IMR-90 (cell line): Measurements from ENCODE around the gene AFTPH. TPM values are rescaled to one million over a fixed set of nuclear protein-coding genes. Genes with fewer than 3 reads are reported as not detected.

Experiments
- ATAC-seq: fragments of 200-7000 bp; cut with Tn5 transposase; 2 replicates; pipeline ENCODE4 v1.9.1; 2020; ENCODE audit warnings: low read depth, mild to moderate bottlenecking, moderate library complexity
- BruUV-seq: library from RNA; stranded (reverse); fragments of 400-500 nt; replicated peaks from 2 replicates; lab custom pipeline; 2021; lab: Mats Ljungman, UMichigan
- CTCF ChIA-PET: fragments of 300-600 bp; formaldehyde crosslinking; extraction: SDS; loops from one replicate; lab custom pipeline; 2021; ENCODE audit warnings: antibody characterized with exemption; lab: Yijun Ruan, JAX
- POLR2A ChIA-PET: fragments of 300-600 bp; sonication (Branson Sonifier 250); formaldehyde crosslinking; loops from one replicate; lab custom pipeline; 2022; ENCODE audit warnings: antibody characterized with exemption; ENCODE audit not compliant: unreplicated experiment; lab: Charles Lee
- DNase-seq: peaks from one replicate; pipeline ENCODE4 v3.0.0; 2013
- H2AFZ ChIP-seq: replicated peaks from 2 replicates; pipeline ENCODE3; 2013; ENCODE audit warnings: low read length, mild to moderate bottlenecking; ENCODE audit not compliant: poor library complexity
- H2AK5ac ChIP-seq: 2 replicates; pipeline ENCODE4 v1.6.1; 2013; ENCODE audit warnings: low read depth, low read length, inconsistent platforms
- H2AK9ac ChIP-seq: replicated peaks from 2 replicates; pipeline ENCODE3; 2013; ENCODE audit warnings: mild to moderate bottlenecking, low read depth, low read length, moderate library complexity; ENCODE audit not compliant: poor library complexity
- H2BK120ac ChIP-seq: 2 replicates; pipeline ENCODE4 v1.6.1; 2013; ENCODE audit warnings: low read depth, low read length, inconsistent platforms
- H2BK15ac ChIP-seq: 3 replicates; pipeline ENCODE4 v1.6.1; 2013; ENCODE audit warnings: low read depth, low read length, inconsistent platforms
- H2BK20ac ChIP-seq: 2 replicates; pipeline ENCODE4 v1.6.1; 2013; ENCODE audit warnings: low read depth, mild to moderate bottlenecking, inconsistent platforms, low read length, moderate library complexity
- H2BK5ac ChIP-seq: 2 replicates; pipeline ENCODE4 v1.6.1; 2013; ENCODE audit warnings: mild to moderate bottlenecking, low read depth, low read length, inconsistent platforms; ENCODE audit not compliant: poor library complexity, severe bottlenecking
- H3K14ac ChIP-seq: replicated peaks from 2 replicates; pipeline ENCODE4 v1.6.1; 2013; ENCODE audit warnings: low read depth, low read length, inconsistent platforms
- H3K18ac ChIP-seq: 2 replicates; pipeline ENCODE4 v1.6.1; 2013; ENCODE audit warnings: low read depth, low read length, control low read depth
- H3K23ac ChIP-seq: 2 replicates; pipeline ENCODE4 v1.6.1; 2013; ENCODE audit warnings: low read depth, low read length, inconsistent platforms
- H3K27ac ChIP-seq: 2 replicates; pipeline ENCODE4 v1.5.1; 2013; ENCODE audit warnings: mild to moderate bottlenecking, control low read depth, low read length; ENCODE audit not compliant: insufficient read depth
- H3K27me3 ChIP-seq: 2 replicates; pipeline ENCODE4 v1.6.1; 2013; ENCODE audit warnings: low read length; ENCODE audit not compliant: control insufficient read depth, insufficient read depth
- H3K36me3 ChIP-seq: 2 replicates; pipeline ENCODE4 v1.6.1; 2013; ENCODE audit warnings: low read length, mixed read lengths; ENCODE audit not compliant: control insufficient read depth, insufficient read depth
- H3K4ac ChIP-seq: 2 replicates; pipeline ENCODE4 v1.6.1; 2013; ENCODE audit warnings: low read depth, low read length, inconsistent platforms
- H3K4me1 ChIP-seq: 2 replicates; pipeline ENCODE4 v1.6.1; 2013; ENCODE audit warnings: low read length, mixed read lengths; ENCODE audit not compliant: control insufficient read depth, insufficient read depth
- H3K4me2 ChIP-seq: 2 replicates; pipeline ENCODE4 v1.6.1; 2013; ENCODE audit warnings: low read depth, mild to moderate bottlenecking, control low read depth, low read length, moderate library complexity
- H3K4me3 ChIP-seq: 2 replicates; pipeline ENCODE4 v1.5.1; 2013; ENCODE audit warnings: low read depth, mild to moderate bottlenecking, control low read depth, low read length, moderate library complexity; ENCODE audit not compliant: insufficient read depth
- H3K56ac ChIP-seq: 2 replicates; pipeline ENCODE4 v1.6.1; 2013; ENCODE audit warnings: low read length, inconsistent platforms; ENCODE audit not compliant: insufficient read depth; ENCODE audit errors: extremely low read depth
- H3K79me1 ChIP-seq, 2 experiments: 2 replicates each; pipeline ENCODE4 v1.6.1; 2013; ENCODE audit warnings: low read length in 2 of 2, inconsistent platforms in 1 of 2, low read depth in 1 of 2
- H3K9ac ChIP-seq: 2 replicates; pipeline ENCODE4 v1.6.1; 2013; ENCODE audit warnings: low read depth, low read length, control low read depth
- H3K9me1 ChIP-seq: 2 replicates; pipeline ENCODE4 v1.6.1; 2013; ENCODE audit warnings: low read length, inconsistent platforms; ENCODE audit not compliant: insufficient read depth
- H3K9me3 ChIP-seq: 2 replicates; pipeline ENCODE4 v1.6.1; 2013; ENCODE audit warnings: low read length; ENCODE audit not compliant: control insufficient read depth, insufficient read depth
- H4K20me1 ChIP-seq: 2 replicates; pipeline ENCODE4 v1.6.1; 2013; ENCODE audit warnings: low read length, inconsistent platforms; ENCODE audit not compliant: insufficient read depth
- H4K5ac ChIP-seq: 2 replicates; pipeline ENCODE4 v1.6.1; 2013; ENCODE audit warnings: mild to moderate bottlenecking, low read depth, low read length, control low read depth
- H4K8ac ChIP-seq, 2 experiments: 2 replicates each; pipeline ENCODE4 v1.6.1; 2013; ENCODE audit warnings: low read depth in 2 of 2, low read length in 2 of 2, control low read depth in 1 of 2, inconsistent platforms in 1 of 2
- H4K91ac ChIP-seq: 2 replicates; pipeline ENCODE4 v1.6.1; 2013; ENCODE audit warnings: low read depth, low read length, inconsistent platforms; ENCODE audit not compliant: insufficient read depth
- MAZ ChIP-seq: IDR thresholded peaks from 2 replicates; pipeline ENCODE4 v1.6.1; 2012; ENCODE audit warnings: low read depth, mild to moderate bottlenecking, low read length, improper control_type of control experiment, moderate library complexity, borderline replicate concordance
- RAD21 ChIP-seq: IDR thresholded peaks from 2 replicates; pipeline ENCODE4 v1.6.1; 2012; ENCODE audit warnings: low read length, improper control_type of control experiment
- WGBS, 2 experiments: methylation state at CpG; one replicate each; pipeline versions ENCODE4 v1.1.5 to v1.1.7; 2013; ENCODE audit warnings: missing lambda C conversion rate in 2 of 2; ENCODE audit not compliant: insufficient read length in 1 of 2; ENCODE audit errors: extremely low coverage in 2 of 2; 5-methylcytosine and 5-hydroxymethylcytosine counted together
- dilution Hi-C: fragments of 300-500 bp; cut with HindIII; formaldehyde crosslinking; loops from one replicate; pipeline ENCODE4 v1.14.3; 2018; ENCODE audit warnings: low sequenced_read_pairs; ENCODE audit not compliant: unreplicated experiment
- in situ Hi-C: fragments of 300-500 bp; cut with MboI; formaldehyde crosslinking; loops from 3 replicates; pipeline ENCODE4 v1.14.3; 2019; ENCODE audit warnings: low sequenced_read_pairs, inconsistent platforms, mixed read lengths
- intact Hi-C: fragments of 100-400 bp; cut with micrococcal nuclease; formaldehyde crosslinking; loops from 2 replicates; pipeline ENCODE4 v1.10.0; 2022
- polyA plus RNA-seq, 3 experiments: library from polyadenylated mRNA; depleted of rRNA; stranded (reverse); fragments of >200 nt; gene quantifications; 2 replicates each; pipeline ENCODE4 v1.2.3, GENCODE V29; 2012; ENCODE audit warnings: low replicate concordance in 1 of 3
- total RNA-seq: library from RNA; depleted of rRNA; stranded (reverse); fragments of >200 nt; gene quantifications from 2 replicates; pipeline ENCODE4 v1.2.3, GENCODE V29; 2012
- TF ChIP-seq, protein P1 (sequence below): fragments of 150-350 bp; IDR thresholded peaks from 2 replicates; pipeline ENCODE4 v1.6.1; 2017; ENCODE audit warnings: mild to moderate bottlenecking, antibody characterized with exemption, low read length, low read depth
- TF ChIP-seq, protein P2 (sequence below): conservative IDR thresholded peaks from 2 replicates; pipeline ENCODE4 v1.5.1; 2012; ENCODE audit warnings: mild to moderate bottlenecking, low read depth, low read length, improper control_type of control experiment

Gene AFTPH
- total and polyA plus RNA-seq, 2 of the 4 experiments (the other 2 are of a cell fraction) = 9.4 to 19.9 TPM

DNA sequence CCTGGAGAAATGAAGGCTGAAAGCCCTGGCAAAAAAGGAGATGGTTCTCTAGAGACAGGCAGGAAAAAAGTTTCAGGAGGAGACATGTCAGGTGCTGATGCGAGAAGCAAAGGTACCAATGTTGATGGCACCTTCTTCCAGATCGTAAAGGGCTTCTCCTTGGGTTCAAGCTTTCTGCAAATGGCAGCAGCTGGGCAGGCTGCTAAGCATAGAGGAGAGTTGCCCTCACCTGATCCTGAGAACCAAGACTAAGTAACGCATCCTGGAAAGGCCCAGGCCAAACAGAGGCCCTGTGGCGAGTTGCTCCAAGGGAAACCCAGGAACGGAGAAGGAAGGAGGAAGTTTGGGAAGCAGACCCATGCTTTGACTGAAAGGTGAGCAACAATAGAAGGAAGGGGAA, 23.6 kb upstream of the AFTPH start:
- no peak overlapping the region for H2AK5ac ChIP-seq
- no peak overlapping the region for H3K4me3 ChIP-seq
- dilution Hi-C loops (no loop called here), in situ Hi-C loops (no loop called here), intact Hi-C loops (no loop called here)
- H2AK9ac ChIP-seq = no peak overlapping the region
- ChIA-PET CTCF (interaction anchor here (1.8 kb wide), 1 partner anchor 13 kb away, joined by 6 read pairs; no protein-coding TSS in a partner anchor), POLR2A (no interaction called here)
- no TSS peak for BruUV-seq
- DNase-seq = no peak
- TF ChIP-seq, protein P1, sequence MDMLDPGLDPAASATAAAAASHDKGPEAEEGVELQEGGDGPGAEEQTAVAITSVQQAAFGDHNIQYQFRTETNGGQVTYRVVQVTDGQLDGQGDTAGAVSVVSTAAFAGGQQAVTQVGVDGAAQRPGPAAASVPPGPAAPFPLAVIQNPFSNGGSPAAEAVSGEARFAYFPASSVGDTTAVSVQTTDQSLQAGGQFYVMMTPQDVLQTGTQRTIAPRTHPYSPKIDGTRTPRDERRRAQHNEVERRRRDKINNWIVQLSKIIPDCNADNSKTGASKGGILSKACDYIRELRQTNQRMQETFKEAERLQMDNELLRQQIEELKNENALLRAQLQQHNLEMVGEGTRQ = no peak
- TF ChIP-seq, protein P2, sequence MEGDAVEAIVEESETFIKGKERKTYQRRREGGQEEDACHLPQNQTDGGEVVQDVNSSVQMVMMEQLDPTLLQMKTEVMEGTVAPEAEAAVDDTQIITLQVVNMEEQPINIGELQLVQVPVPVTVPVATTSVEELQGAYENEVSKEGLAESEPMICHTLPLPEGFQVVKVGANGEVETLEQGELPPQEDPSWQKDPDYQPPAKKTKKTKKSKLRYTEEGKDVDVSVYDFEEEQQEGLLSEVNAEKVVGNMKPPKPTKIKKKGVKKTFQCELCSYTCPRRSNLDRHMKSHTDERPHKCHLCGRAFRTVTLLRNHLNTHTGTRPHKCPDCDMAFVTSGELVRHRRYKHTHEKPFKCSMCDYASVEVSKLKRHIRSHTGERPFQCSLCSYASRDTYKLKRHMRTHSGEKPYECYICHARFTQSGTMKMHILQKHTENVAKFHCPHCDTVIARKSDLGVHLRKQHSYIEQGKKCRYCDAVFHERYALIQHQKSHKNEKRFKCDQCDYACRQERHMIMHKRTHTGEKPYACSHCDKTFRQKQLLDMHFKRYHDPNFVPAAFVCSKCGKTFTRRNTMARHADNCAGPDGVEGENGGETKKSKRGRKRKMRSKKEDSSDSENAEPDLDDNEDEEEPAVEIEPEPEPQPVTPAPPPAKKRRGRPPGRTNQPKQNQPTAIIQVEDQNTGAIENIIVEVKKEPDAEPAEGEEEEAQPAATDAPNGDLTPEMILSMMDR = no peak
- TF ChIP-seq MAZ (no peak), RAD21 (no peak)
- no peak overlapping the region for H4K5ac ChIP-seq
- H4K20me1 ChIP-seq = no peaks in the 10 kb centered on the region
- H3K36me3 ChIP-seq = no peaks in the 10 kb centered on the region
- H3K4ac ChIP-seq = no peak overlapping the region
- no peak overlapping the region for H3K14ac ChIP-seq
- ATAC-seq = no peak
- no peak overlapping the region for H2BK120ac ChIP-seq
- H3K27me3 ChIP-seq = peaks cover 62% of the 10 kb centered on the region
- H3K18ac ChIP-seq = no peak overlapping the region
- no peak overlapping the region for H4K91ac ChIP-seq
- no peaks in the 10 kb centered on the region for H3K9me3 ChIP-seq
- no peak overlapping the region for H3K23ac ChIP-seq
- H3K4me1 ChIP-seq = no peaks in the 10 kb centered on the region
- H3K79me1 ChIP-seq = no peaks in the 10 kb centered on the region
- no peak overlapping the region for H2BK20ac ChIP-seq
- no peak overlapping the region for H2BK5ac ChIP-seq
- H2AFZ ChIP-seq = no peak overlapping the region
- WGBS, 2 experiments = 66% methylated on average over 5 of the region's 5 CpGs; no CpG with 5 or more reads in 1 of the 2 experiments
- H3K4me2 ChIP-seq = no peak overlapping the region
- H3K9ac ChIP-seq = no peak overlapping the region
- no peaks in the 10 kb centered on the region for H3K9me1 ChIP-seq
- no peak overlapping the region for H4K8ac ChIP-seq
- no peak overlapping the region for H3K27ac ChIP-seq
- H3K56ac ChIP-seq = no peak overlapping the region
- H2BK15ac ChIP-seq = no peak overlapping the region
